ENCODE measurements around the gene KRT8.

KRT8 gene

GRCh38 chr12:52847335-52848102, 57.4 kb downstream of the KRT8 start:
- Histone ChIP-seq H3K9me3 (ENCODE audit: control insufficient read depth, low read length) (no peaks in the 10 kb centered on the region), H3K4me1 (ENCODE audit: control insufficient read depth, insufficient read depth, low read length) (peaks cover 3% of the 10 kb centered on the region), H3K4me3 (ENCODE audit: low read length) (no peak overlapping the region), H3K9ac (ENCODE audit: low read length) (no peak overlapping the region), H3K36me3 (ENCODE audit: control insufficient read depth, insufficient read depth, low read length, severe bottlenecking) (no peaks in the 10 kb centered on the region), H3K27me3 (replicated peaks; ENCODE audit: control insufficient read depth, insufficient read depth, low read length) (peaks cover 39% of the 10 kb centered on the region)
- no peak for DNase-seq (ENCODE audit: low read depth)
